ENCODE results near the gene TLK1. TPM values are rescaled to one million over a fixed set of nuclear protein-coding genes. Genes with fewer than 3 reads are reported as not detected.

The TLK1 gene
- total and polyA plus RNA-seq, 9 of the 15 experiments (the other 6 are each of a cell fraction or from before 2014, with no cell fraction given), result 20.2 to 101 (median 40.5) TPM

DNA sequence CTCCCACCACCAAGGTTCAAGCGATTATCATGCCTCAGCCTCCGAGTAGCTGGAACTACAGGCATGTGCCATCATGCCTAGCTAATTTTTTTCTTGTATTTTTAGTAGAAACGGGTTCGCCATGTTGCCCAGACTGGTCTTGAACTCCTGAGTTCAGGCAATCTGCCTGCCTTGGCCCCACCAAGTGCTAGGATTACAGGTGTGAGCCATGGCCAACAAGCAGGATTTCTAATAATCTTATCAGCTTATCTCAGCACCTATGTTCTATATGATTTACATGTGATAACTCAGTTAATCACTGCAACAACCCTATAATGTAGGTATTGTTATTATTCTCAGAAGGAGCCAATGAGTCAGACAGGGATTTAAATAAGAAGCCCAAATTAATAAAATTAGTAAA is 151.3 kb downstream of the TLK1 start:
- no peak overlapping the region for H2AFZ ChIP-seq (ENCODE audit: low read depth, low read length)
- no peak overlapping the region; a peak in 1 of 4 replicates for H3K9ac ChIP-seq (ENCODE audit: insufficient read depth in 1 of 2, low read depth in 2 of 2, low read length in 2 of 2)
- DNase-seq (ENCODE audit: extremely low read depth in 1 of 4, low spot score in 3 of 4) (no peak), ATAC-seq (no peak), FAIRE-seq (no peak)
- no peak overlapping the region for H3K4me3 ChIP-seq
- no peak overlapping the region for H3K4me2 ChIP-seq (ENCODE audit: insufficient read depth, low read length)
- H3K79me2 ChIP-seq (ENCODE audit: control insufficient read depth, insufficient read depth, low read length), result no peaks in the 10 kb centered on the region
- H3K4me1 ChIP-seq (replicated peaks in 1 of 2; ENCODE audit: control insufficient read depth in 2 of 2, insufficient read depth in 2 of 2, low read length in 2 of 2), result peaks cover 6 to 13% of the 10 kb centered on the region in 2 experiments; a peak in 4 of 5 replicates
- TF ChIP-seq SMARCB1 (IDR thresholded peaks at IDR 0.05; ENCODE audit: insufficient read length, low read depth) (no peak), YY1 (IDR thresholded peaks at IDR 0.05; ENCODE audit: borderline replicate concordance in 1 of 3, control insufficient read depth in 1 of 3, extremely low read depth in 1 of 3, insufficient read depth in 3 of 3, insufficient read length in 1 of 3, insufficient replicate concordance in 2 of 3, low read depth in 1 of 3, low read length in 2 of 3) (no peak), BDP1 (IDR thresholded peaks at IDR 0.05; ENCODE audit: insufficient read depth, insufficient read length) (no peak), MTA2 (IDR thresholded peaks at IDR 0.05; ENCODE audit: low read depth) (no peak), XRCC5 (IDR thresholded peaks at IDR 0.05; ENCODE audit: low read depth, low read length) (no peak), ZNF444 (CRISPR knock-in tag; IDR thresholded peaks at IDR 0.05) (no peak), HEY1 (CRISPR knock-in tag; IDR thresholded peaks at IDR 0.05; ENCODE audit: borderline replicate concordance) (no peak)
- TF ChIP-seq, protein P1, sequence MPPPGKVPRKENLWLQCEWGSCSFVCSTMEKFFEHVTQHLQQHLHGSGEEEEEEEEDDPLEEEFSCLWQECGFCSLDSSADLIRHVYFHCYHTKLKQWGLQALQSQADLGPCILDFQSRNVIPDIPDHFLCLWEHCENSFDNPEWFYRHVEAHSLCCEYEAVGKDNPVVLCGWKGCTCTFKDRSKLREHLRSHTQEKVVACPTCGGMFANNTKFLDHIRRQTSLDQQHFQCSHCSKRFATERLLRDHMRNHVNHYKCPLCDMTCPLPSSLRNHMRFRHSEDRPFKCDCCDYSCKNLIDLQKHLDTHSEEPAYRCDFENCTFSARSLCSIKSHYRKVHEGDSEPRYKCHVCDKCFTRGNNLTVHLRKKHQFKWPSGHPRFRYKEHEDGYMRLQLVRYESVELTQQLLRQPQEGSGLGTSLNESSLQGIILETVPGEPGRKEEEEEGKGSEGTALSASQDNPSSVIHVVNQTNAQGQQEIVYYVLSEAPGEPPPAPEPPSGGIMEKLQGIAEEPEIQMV (tag; conservative IDR thresholded peaks at IDR 0.05; ENCODE audit: low read depth), result no peak
- TF ChIP-seq, protein P2, sequence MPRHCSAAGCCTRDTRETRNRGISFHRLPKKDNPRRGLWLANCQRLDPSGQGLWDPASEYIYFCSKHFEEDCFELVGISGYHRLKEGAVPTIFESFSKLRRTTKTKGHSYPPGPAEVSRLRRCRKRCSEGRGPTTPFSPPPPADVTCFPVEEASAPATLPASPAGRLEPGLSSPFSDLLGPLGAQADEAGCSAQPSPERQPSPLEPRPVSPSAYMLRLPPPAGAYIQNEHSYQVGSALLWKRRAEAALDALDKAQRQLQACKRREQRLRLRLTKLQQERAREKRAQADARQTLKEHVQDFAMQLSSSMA (CRISPR knock-in tag; IDR thresholded peaks at IDR 0.05), result no peak
- TF ChIP-seq, protein P3, sequence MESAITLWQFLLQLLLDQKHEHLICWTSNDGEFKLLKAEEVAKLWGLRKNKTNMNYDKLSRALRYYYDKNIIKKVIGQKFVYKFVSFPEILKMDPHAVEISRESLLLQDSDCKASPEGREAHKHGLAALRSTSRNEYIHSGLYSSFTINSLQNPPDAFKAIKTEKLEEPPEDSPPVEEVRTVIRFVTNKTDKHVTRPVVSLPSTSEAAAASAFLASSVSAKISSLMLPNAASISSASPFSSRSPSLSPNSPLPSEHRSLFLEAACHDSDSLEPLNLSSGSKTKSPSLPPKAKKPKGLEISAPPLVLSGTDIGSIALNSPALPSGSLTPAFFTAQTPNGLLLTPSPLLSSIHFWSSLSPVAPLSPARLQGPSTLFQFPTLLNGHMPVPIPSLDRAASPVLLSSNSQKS (CRISPR knock-in tag; IDR thresholded peaks at IDR 0.05), result no peak
- in situ Hi-C loops (cut with MboI), result no loop called here
- CTCF ChIA-PET (ENCODE audit: low intra/inter-chr PET ratio), result no interaction called here
- 58% methylated on average over 4 of the region's 4 CpGs for WGBS (ENCODE audit: insufficient coverage, low coverage, missing lambda C conversion rate)
- no peaks in the 10 kb centered on the region for H3K27me3 ChIP-seq (ENCODE audit: control insufficient read depth in 2 of 2, insufficient read depth in 2 of 2, low read length in 2 of 2)
- H3K9me1 ChIP-seq (ENCODE audit: control insufficient read depth, insufficient read depth, low read length), result no peaks in the 10 kb centered on the region
- no peak overlapping the region for H3K27ac ChIP-seq (ENCODE audit: extremely low read depth, low read depth, low read length)
- no peaks in the 10 kb centered on the region for H3K9me3 ChIP-seq (replicated peaks; ENCODE audit: control insufficient read depth, insufficient read depth, low read depth, low read length)
- H3K36me3 ChIP-seq (ENCODE audit: control insufficient read depth, insufficient read depth, low read length), result peaks cover 89% of the 10 kb centered on the region
- POLR2A ChIA-PET, result interaction anchor here (1.0 kb wide), 1 partner anchor 79 kb away, joined by 3 read pairs; no protein-coding TSS in a partner anchor
- no peaks in the 10 kb centered on the region for H4K20me1 ChIP-seq (replicated peaks; ENCODE audit: control insufficient read depth, insufficient read depth, low read length)
- no TSS peak for BruUV-seq (replicated peaks)
- intact Hi-C loops (cut with micrococcal nuclease), result no loop called here

Data from K562 (cell line).